Measurements from ENCODE around the gene RRAS2. TPM values are rescaled to one million over a fixed set of nuclear protein-coding genes. Genes with fewer than 3 reads are reported as not detected.

The RRAS2 gene
- total RNA-seq, 1 donor from 2014 or later = 24.4 TPM

Other genes with a start within 250 kb of the RRAS2 start
- gene COPB1, start 140.6 kb upstream of the RRAS2 start, total RNA-seq = 59.8 TPM
- gene PSMA1, start 161.2 kb upstream of the RRAS2 start, total RNA-seq = 106 TPM